ENCODE results near the gene EFHC1. TPM values are rescaled to one million over a fixed set of nuclear protein-coding genes. Genes with fewer than 3 reads are reported as not detected.

The EFHC1 gene
- polyA plus RNA-seq, 1 donor from 2014 or later: 173 TPM

DNA sequence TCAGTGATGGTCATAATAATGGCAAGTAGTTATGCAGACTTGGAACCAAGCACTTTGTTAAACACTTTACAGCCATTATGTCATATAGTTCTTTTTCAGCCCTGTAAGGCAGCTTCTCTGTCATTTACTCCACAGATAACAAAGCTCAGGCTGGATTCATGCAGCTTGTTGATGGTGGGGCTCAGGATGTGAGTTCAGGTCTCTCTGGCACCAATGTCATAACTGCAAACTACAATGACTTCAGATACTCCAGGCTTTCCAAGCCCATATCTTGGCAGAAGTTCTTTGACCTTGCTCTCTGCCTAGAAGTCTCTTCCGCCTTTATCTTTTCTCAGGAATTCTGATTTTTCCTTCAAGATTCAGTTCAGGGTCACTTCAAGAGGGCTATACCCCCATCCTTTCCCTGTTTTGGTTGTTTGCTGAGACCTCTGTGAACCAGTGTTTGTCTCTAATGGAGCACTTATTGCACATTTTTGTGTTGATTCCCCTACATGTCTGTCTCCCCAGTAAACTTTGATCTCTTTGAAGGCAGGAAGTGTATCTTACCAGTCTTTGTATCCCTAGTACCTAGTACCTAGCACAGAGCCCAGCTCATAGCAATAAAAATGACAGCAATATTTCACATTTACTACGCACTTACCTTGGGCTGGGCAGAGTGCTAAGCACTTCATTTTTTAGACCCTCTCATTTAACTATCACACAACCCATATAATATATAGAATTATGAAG lies 19.7 kb upstream of the EFHC1 start:
- H3K27me3 ChIP-seq (ENCODE audit: insufficient read depth, low read depth, low read length): no peaks in the 10 kb centered on the region
- H3K9ac ChIP-seq (ENCODE audit: low read length): no peak overlapping the region
- no peaks in the 10 kb centered on the region for H3K36me3 ChIP-seq (ENCODE audit: insufficient read depth, low read length)
- no peak overlapping the region for H3K27ac ChIP-seq (ENCODE audit: low read length)
- TF ChIP-seq, protein P1, sequence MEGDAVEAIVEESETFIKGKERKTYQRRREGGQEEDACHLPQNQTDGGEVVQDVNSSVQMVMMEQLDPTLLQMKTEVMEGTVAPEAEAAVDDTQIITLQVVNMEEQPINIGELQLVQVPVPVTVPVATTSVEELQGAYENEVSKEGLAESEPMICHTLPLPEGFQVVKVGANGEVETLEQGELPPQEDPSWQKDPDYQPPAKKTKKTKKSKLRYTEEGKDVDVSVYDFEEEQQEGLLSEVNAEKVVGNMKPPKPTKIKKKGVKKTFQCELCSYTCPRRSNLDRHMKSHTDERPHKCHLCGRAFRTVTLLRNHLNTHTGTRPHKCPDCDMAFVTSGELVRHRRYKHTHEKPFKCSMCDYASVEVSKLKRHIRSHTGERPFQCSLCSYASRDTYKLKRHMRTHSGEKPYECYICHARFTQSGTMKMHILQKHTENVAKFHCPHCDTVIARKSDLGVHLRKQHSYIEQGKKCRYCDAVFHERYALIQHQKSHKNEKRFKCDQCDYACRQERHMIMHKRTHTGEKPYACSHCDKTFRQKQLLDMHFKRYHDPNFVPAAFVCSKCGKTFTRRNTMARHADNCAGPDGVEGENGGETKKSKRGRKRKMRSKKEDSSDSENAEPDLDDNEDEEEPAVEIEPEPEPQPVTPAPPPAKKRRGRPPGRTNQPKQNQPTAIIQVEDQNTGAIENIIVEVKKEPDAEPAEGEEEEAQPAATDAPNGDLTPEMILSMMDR (IDR thresholded peaks at IDR 0.05; ENCODE audit: poor library complexity, severe bottlenecking): no peak
- TF ChIP-seq, protein P2, sequence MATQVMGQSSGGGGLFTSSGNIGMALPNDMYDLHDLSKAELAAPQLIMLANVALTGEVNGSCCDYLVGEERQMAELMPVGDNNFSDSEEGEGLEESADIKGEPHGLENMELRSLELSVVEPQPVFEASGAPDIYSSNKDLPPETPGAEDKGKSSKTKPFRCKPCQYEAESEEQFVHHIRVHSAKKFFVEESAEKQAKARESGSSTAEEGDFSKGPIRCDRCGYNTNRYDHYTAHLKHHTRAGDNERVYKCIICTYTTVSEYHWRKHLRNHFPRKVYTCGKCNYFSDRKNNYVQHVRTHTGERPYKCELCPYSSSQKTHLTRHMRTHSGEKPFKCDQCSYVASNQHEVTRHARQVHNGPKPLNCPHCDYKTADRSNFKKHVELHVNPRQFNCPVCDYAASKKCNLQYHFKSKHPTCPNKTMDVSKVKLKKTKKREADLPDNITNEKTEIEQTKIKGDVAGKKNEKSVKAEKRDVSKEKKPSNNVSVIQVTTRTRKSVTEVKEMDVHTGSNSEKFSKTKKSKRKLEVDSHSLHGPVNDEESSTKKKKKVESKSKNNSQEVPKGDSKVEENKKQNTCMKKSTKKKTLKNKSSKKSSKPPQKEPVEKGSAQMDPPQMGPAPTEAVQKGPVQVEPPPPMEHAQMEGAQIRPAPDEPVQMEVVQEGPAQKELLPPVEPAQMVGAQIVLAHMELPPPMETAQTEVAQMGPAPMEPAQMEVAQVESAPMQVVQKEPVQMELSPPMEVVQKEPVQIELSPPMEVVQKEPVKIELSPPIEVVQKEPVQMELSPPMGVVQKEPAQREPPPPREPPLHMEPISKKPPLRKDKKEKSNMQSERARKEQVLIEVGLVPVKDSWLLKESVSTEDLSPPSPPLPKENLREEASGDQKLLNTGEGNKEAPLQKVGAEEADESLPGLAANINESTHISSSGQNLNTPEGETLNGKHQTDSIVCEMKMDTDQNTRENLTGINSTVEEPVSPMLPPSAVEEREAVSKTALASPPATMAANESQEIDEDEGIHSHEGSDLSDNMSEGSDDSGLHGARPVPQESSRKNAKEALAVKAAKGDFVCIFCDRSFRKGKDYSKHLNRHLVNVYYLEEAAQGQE (IDR thresholded peaks at IDR 0.05; ENCODE audit: borderline replicate concordance): no peak
- TF ChIP-seq EP300 (conservative IDR thresholded peaks at IDR 0.05; ENCODE audit: poor library complexity, severe bottlenecking): no peak
- TF ChIP-seq EZH2 (IDR thresholded peaks at IDR 0.05; ENCODE audit: borderline replicate concordance, insufficient read depth, low read length, poor library complexity, severe bottlenecking): no peak
- TF ChIP-seq POLR2AphosphoS5 (IDR thresholded peaks at IDR 0.05): no peak
- no peak for TF ChIP-seq RAD21 (conservative IDR thresholded peaks at IDR 0.05)
- TF ChIP-seq MXI1 (conservative IDR thresholded peaks at IDR 0.05; ENCODE audit: poor library complexity, severe bottlenecking): no peak
- TF ChIP-seq SMC3 (conservative IDR thresholded peaks at IDR 0.05; ENCODE audit: poor library complexity): no peak
- TF ChIP-seq TAF1 (IDR thresholded peaks at IDR 0.05; ENCODE audit: low read depth): no peak
- H4K20me1 ChIP-seq (ENCODE audit: insufficient read depth): no peaks in the 10 kb centered on the region
- H2AFZ ChIP-seq (ENCODE audit: low read depth, low read length): no peak overlapping the region
- H3K4me3 ChIP-seq (ENCODE audit: low read length): no peak overlapping the region
- no peaks in the 10 kb centered on the region for H3K79me2 ChIP-seq (replicated peaks; ENCODE audit: insufficient read depth, low read length)
- no peak overlapping the region for H3K4me2 ChIP-seq (ENCODE audit: low read length)
- no peaks in the 10 kb centered on the region for H3K9me2 ChIP-seq (ENCODE audit: insufficient read depth, low read length)
- H3F3A ChIP-seq (ENCODE audit: insufficient read depth, low read length, poor library complexity, severe bottlenecking): no peaks in the 10 kb centered on the region
- no peaks in the 10 kb centered on the region for H3K9me3 ChIP-seq (ENCODE audit: low read length)

DNA sequence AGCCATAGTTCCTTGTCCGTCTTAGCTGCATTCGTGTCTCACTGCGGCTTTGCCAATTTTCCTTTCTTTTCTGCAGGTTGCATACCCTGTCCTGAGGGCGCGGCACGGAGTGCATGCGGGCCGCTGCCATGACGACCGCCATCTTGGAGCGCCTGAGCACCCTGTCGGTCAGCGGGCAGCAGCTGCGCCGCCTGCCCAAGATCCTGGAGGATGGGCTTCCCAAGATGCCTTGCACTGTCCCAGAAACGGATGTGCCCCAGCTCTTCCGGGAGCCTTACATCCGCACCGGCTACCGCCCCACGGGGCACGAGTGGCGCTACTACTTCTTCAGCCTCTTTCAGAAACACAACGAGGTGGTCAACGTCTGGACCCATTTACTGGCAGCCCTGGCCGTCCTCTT lies 17.1 kb upstream of the EFHC1 start:
- H3K27me3 ChIP-seq (ENCODE audit: insufficient read depth, low read depth, low read length): no peaks in the 10 kb centered on the region
- no peak overlapping the region for H3K27ac ChIP-seq (ENCODE audit: low read length)
- no peak overlapping the region for H3K4me3 ChIP-seq (ENCODE audit: low read length)
- no peak overlapping the region for H2AFZ ChIP-seq (ENCODE audit: low read depth, low read length)
- TF ChIP-seq, protein P2 (IDR thresholded peaks at IDR 0.05; ENCODE audit: borderline replicate concordance): no peak
- TF ChIP-seq, protein P1 (IDR thresholded peaks at IDR 0.05; ENCODE audit: poor library complexity, severe bottlenecking): no peak
- TF ChIP-seq EZH2 (IDR thresholded peaks at IDR 0.05; ENCODE audit: borderline replicate concordance, insufficient read depth, low read length, poor library complexity, severe bottlenecking) (no peak), RAD21 (conservative IDR thresholded peaks at IDR 0.05) (no peak), MXI1 (conservative IDR thresholded peaks at IDR 0.05; ENCODE audit: poor library complexity, severe bottlenecking) (no peak)
- no peaks in the 10 kb centered on the region for H3K36me3 ChIP-seq (ENCODE audit: insufficient read depth, low read length)
- no peaks in the 10 kb centered on the region for H4K20me1 ChIP-seq (ENCODE audit: insufficient read depth)
- H3K79me2 ChIP-seq (replicated peaks; ENCODE audit: insufficient read depth, low read length): no peaks in the 10 kb centered on the region
- no peaks in the 10 kb centered on the region for H3K9me3 ChIP-seq (ENCODE audit: low read length)
- H3K9me2 ChIP-seq (ENCODE audit: insufficient read depth, low read length): no peaks in the 10 kb centered on the region
- no peak overlapping the region for H3K9ac ChIP-seq (ENCODE audit: low read length)
- no peak overlapping the region for H3K4me2 ChIP-seq (ENCODE audit: low read length)
- no peaks in the 10 kb centered on the region for H3F3A ChIP-seq (ENCODE audit: insufficient read depth, low read length, poor library complexity, severe bottlenecking)

Data from neural cell (in vitro differentiated cells).